Measurements from ENCODE around the gene LUZP2.

GRCh38 chr11:24944891-24945290, 448.0 kb downstream of the LUZP2 start:
- TF ChIP-seq CTCF (IDR thresholded peaks at IDR 0.05) (no peak), POLR2A (IDR thresholded peaks at IDR 0.05) (no peak)
